PFSK-1 (cell line): ENCODE data around the gene CDT1.

Experiments
- FOXP2 ChIP-seq: optimal IDR thresholded peaks from 2 replicates; pipeline ENCODE3; 2011; ENCODE audit warnings: borderline replicate concordance, control low read depth, inconsistent platforms; ENCODE audit not compliant: insufficient read depth; ENCODE audit errors: extremely low read length, extremely low read depth
- POLR2AphosphoS5 ChIP-seq: IDR thresholded peaks from 2 replicates; pipeline ENCODE4 v1.6.1; 2012; ENCODE audit warnings: low read depth, mild to moderate bottlenecking, control low read depth, low read length, moderate library complexity
- SIN3A ChIP-seq: IDR thresholded peaks from 2 replicates; pipeline ENCODE4 v1.6.1; 2012; ENCODE audit warnings: mild to moderate bottlenecking, low read length, moderate library complexity, borderline replicate concordance; ENCODE audit not compliant: insufficient read depth
- TAF1 ChIP-seq: IDR thresholded peaks from 2 replicates; pipeline ENCODE4 v1.6.1; 2012; ENCODE audit warnings: low read length, control low read depth, borderline replicate concordance; ENCODE audit not compliant: insufficient read depth
- TF ChIP-seq, protein P1 (sequence below), 2 experiments: IDR thresholded peaks; 2 replicates each; pipeline versions ENCODE4 v1.6.1 to v1.8.0; 2011 to 2012; ENCODE audit warnings: low read depth in 2 of 2, low read length in 2 of 2, control low read depth in 1 of 2, inconsistent platforms in 1 of 2, mild to moderate bottlenecking in 1 of 2, moderate library complexity in 1 of 2; ENCODE audit not compliant: insufficient read depth in 1 of 2

Gene CDT1

DNA sequence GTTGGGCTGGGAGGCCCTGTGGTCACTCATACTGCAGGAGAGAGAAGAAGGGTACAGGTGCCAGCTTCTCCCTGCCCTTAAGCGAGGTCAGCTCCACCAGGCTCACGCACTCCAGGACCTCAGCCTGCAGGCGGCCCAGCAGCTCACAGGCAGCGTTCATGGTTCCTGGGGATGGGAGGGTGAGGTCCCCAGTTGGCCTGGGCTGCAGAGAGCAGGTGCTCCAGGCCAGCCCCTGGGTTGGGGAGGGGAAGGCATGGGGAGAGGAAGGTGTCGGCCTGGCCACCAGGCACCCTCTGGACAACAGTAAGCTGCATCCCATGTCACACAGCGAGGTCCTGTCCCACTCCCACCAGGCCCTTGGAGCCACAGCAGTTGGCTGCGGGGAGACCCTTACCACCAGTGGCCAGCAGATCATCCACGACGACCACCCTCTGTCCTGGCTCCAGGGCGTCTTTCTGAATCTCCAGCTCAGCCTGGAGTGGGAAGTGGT is 6.1 kb downstream of the CDT1 start:
- TF ChIP-seq POLR2AphosphoS5 (peak; percentile 2; the same call in 1 of the 2 replicates), TAF1 (no peak), FOXP2 (no peak), SIN3A (0 out of 2 replicates have a peak, but pooled peaks have one; percentile 1)

DNA sequence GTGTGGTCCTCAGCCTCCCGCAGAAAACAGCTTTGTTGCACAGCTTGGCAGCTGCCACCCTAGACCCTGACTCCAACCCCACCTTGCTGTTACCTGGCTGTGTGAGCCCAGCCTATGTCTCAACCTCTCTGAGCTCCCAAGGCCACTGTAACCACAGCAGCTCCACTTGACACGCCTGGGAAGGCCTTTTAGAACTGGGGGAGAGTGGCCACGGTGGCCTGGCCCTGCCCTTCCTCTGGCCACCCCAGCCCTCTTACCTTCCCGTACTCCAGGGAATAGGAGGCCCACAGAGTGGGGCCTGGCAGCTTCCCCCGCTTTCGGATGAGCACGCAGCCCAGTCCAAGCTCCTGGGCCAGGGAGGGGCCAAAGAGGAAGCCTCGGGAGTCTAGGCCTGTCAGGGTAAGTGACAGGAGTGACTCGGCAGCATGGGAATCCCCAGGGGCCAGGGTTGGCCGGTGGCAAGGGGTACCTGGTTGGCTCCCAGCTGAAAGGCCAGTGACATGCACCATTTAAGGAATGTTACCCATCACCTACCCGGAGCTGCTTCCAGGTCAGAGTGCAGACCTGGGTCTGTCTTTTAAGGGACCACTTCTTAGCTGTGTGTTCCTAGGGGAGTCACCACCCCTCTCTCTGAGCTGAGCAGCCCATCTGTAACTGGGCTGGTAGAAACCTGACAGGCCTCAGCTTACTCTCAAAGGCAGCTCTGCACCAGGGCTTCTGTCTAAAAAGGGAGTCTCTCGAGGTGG is 6.8 kb downstream of the CDT1 start:
- no peak for TF ChIP-seq FOXP2
- no peak for TF ChIP-seq SIN3A
- no peak for TF ChIP-seq TAF1
- no peak for TF ChIP-seq POLR2AphosphoS5
- TF ChIP-seq, protein P1, sequence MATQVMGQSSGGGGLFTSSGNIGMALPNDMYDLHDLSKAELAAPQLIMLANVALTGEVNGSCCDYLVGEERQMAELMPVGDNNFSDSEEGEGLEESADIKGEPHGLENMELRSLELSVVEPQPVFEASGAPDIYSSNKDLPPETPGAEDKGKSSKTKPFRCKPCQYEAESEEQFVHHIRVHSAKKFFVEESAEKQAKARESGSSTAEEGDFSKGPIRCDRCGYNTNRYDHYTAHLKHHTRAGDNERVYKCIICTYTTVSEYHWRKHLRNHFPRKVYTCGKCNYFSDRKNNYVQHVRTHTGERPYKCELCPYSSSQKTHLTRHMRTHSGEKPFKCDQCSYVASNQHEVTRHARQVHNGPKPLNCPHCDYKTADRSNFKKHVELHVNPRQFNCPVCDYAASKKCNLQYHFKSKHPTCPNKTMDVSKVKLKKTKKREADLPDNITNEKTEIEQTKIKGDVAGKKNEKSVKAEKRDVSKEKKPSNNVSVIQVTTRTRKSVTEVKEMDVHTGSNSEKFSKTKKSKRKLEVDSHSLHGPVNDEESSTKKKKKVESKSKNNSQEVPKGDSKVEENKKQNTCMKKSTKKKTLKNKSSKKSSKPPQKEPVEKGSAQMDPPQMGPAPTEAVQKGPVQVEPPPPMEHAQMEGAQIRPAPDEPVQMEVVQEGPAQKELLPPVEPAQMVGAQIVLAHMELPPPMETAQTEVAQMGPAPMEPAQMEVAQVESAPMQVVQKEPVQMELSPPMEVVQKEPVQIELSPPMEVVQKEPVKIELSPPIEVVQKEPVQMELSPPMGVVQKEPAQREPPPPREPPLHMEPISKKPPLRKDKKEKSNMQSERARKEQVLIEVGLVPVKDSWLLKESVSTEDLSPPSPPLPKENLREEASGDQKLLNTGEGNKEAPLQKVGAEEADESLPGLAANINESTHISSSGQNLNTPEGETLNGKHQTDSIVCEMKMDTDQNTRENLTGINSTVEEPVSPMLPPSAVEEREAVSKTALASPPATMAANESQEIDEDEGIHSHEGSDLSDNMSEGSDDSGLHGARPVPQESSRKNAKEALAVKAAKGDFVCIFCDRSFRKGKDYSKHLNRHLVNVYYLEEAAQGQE (IDR thresholded peaks at IDR 0.05; ENCODE audit: insufficient read depth in 1 of 2, low read depth in 2 of 2, low read length in 2 of 2), result no peak

DNA sequence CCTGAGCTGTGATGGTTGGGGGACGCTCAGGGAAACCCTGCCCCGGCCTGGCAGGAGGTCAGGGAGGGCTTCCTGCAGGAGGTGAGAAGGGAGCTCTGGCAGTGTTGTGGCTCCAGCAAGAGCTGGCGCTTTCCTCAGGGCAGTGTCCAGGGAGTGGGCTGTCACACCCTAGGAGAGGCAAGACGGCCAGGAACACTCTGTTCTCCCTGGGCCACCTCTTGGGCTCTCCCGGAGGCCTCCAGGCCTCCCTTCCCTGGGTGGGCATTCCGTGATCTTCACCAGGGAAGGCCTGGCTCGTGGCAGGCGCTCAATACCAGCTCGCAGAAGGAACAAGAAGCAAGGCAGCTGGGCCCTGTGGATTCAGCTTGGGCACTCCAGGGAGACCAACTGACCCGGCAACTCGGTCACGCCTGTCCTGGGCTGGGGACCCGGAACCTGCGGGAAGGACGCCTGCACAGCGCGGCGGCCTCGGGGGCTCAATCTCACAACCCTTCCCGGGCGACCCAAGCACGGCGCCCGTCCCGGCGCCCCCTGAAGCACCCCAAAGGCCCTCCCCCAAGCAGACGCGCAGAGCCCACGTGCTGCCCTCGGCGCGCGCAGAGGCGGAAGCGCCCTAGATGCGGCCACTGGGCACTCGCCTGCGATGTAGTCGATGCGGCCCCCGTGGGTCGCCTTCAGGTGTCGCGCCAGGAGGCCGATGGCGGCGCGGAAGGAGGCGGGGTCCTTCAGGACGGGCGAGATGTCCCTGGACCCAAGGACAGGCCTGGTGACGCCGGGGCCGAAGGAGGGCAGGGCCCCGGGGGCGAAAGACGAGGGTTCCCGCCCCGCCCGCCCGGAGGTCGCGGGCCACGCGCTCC is 7.6 kb downstream of the CDT1 start:
- TF ChIP-seq SIN3A (no peak), TAF1 (no peak), POLR2AphosphoS5 (no peak), FOXP2 (no peak)
- TF ChIP-seq, protein P1 (IDR thresholded peaks at IDR 0.05; ENCODE audit: insufficient read depth in 1 of 2, low read depth in 2 of 2, low read length in 2 of 2), result no peak

DNA sequence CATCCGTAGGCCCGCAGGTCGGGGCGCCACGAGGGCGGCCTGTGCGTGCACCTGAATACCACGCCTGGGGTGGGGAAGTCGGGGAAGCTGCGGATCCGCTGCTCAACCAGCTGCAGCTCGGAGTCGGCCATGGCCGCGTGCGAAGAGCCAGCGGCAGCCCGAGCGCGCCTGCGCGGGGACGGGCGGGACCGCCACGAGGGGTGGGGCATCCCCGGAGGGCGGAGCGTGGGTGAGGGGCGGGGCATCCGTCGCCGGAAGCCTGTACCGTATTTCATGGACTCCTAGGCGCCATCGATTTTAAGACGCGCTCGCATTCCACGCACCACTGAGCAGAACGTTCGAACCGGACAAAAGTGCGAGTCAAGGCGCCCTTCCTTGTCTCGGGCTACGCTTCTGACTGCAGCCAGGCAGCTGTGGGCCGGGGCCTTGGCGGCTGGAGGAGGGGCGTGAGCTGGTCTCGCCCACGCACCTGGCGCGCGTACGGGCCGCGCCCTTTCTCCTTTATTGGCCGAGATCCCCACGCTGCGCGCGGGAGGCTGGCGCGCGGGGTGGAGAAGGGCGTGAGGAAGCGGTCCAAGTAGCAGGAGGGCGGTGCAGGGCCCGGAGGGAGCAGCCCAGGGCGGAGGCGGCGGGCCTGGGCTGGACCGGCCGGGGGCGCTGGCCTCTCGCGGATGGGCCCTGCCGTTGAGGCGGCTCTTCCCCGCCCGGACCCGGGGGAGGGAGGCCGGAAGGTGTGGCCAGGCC is 8.4 kb downstream of the CDT1 start, which contains the start of gene APRT:
Gene APRT, minus strand, starts transcription at position 160 of the 744 bp plus-strand sequence. Its CDS starts 29 bp downstream, at position 131.
- TF ChIP-seq TAF1 (peak; percentile 72; the same call in 1 of the 2 replicates), POLR2AphosphoS5 (peak; percentile 71), FOXP2 (no peak)
- TF ChIP-seq, protein P1 (IDR thresholded peaks at IDR 0.05; ENCODE audit: insufficient read depth in 1 of 2, low read depth in 2 of 2, low read length in 2 of 2), result peak in 1 of 2 experiments; percentile 46; a peak in 2 of 4 replicates
